ENCODE data around the gene DIS3L2.

- TF ChIP-seq POLR2A (IDR thresholded peaks at IDR 0.05) (no peak), CTCF (IDR thresholded peaks at IDR 0.05) (no peak), EP300 (IDR thresholded peaks at IDR 0.05) (no peak)
These were observed 184.8 kb downstream of the DIS3L2 start for GRCh38 chr2:232146294-232146693.
